IPS DF 19.7 (cell line): ENCODE measurements around the gene ANKRD33.

Experiments used
- DNase-seq: peaks from one replicate; pipeline ENCODE4 v3.0.0-alpha.2; 2013; ENCODE audit warnings: low read depth, low spot score

The ANKRD33 gene

GRCh38 chr12:51887476-51888315, at the start of gene ANKRD33:
TSS of gene ANKRD33 (plus strand) at chr12:51888103. CDS start at chr12:51888187, 84 bp downstream.
- DNase-seq: no peak

- DNase-seq: no peak
Measured at GRCh38 chr12:51838762-51839161, 49.1 kb upstream of the ANKRD33 start.

GRCh38 chr12:51839310-51839947, 48.5 kb upstream of the ANKRD33 start:
- no peak for DNase-seq

- DNase-seq: no peak
Measured at GRCh38 chr12:51840966-51841365, 46.9 kb upstream of the ANKRD33 start.

GRCh38 chr12:51841727-51842126, 46.2 kb upstream of the ANKRD33 start:
- no peak for DNase-seq

- no peak for DNase-seq
Measured at GRCh38 chr12:51844854-51845253, 43.0 kb upstream of the ANKRD33 start.

GRCh38 chr12:51845482-51845881, 42.4 kb upstream of the ANKRD33 start:
- no peak for DNase-seq

GRCh38 chr12:51846271-51846691, 41.6 kb upstream of the ANKRD33 start:
- DNase-seq: no peak

- no peak for DNase-seq
Measured at GRCh38 chr12:51846911-51847642, 40.8 kb upstream of the ANKRD33 start.

GRCh38 chr12:51847643-51848325, 40.1 kb upstream of the ANKRD33 start:
- no peak for DNase-seq

GRCh38 chr12:51848326-51848727, 39.6 kb upstream of the ANKRD33 start, which contains the start of gene FIGNL2:
TSS of gene FIGNL2 (minus strand) at chr12:51848718. CDS start at chr12:51822413, 26,305 bp downstream.
- DNase-seq: no peak

- no peak for DNase-seq
Measured at GRCh38 chr12:51848841-51849735, 38.8 kb upstream of the ANKRD33 start.

GRCh38 chr12:51850081-51850964, 37.6 kb upstream of the ANKRD33 start:
- DNase-seq: no peak

GRCh38 chr12:51850965-51851299, 37.0 kb upstream of the ANKRD33 start:
- DNase-seq: no peak

GRCh38 chr12:51851413-51852124, 36.3 kb upstream of the ANKRD33 start:
- no peak for DNase-seq

- DNase-seq: no peak
Measured at GRCh38 chr12:51852404-51853137, 35.3 kb upstream of the ANKRD33 start.

- DNase-seq: no peak
Measured at GRCh38 chr12:51855586-51856428, 32.1 kb upstream of the ANKRD33 start.
